Loucy (cell line): ENCODE data around the gene GNPTAB.

Source experiments
- H2AFZ ChIP-seq: fragments of 200-600 bp; sonication (generic); 2 replicates; pipeline ENCODE4 v1.6.0; 2016; ENCODE audit warnings: antibody characterized with exemption, mild to moderate bottlenecking, low read length, moderate library complexity
- H3F3A ChIP-seq: fragments of 200-600 bp; 2 replicates; pipeline ENCODE4 v1.6.0; 2016; ENCODE audit warnings: antibody characterized with exemption, low read depth, mild to moderate bottlenecking
- H3K27me3 ChIP-seq: fragments of 200-600 bp; sonication (generic); 2 replicates; pipeline ENCODE4 v1.6.1; 2014; ENCODE audit warnings: low read length, mild to moderate bottlenecking; ENCODE audit not compliant: insufficient read depth, poor library complexity, severe bottlenecking
- H3K36me3 ChIP-seq: fragments of 200-600 bp; sonication (generic); 2 replicates; pipeline ENCODE4 v1.6.1; 2016; ENCODE audit warnings: low read length; ENCODE audit not compliant: insufficient read depth
- H3K4me1 ChIP-seq: fragments of 200-600 bp; sonication (generic); 2 replicates; pipeline ENCODE4 v1.5.1; 2014; ENCODE audit warnings: low read length, mild to moderate bottlenecking; ENCODE audit not compliant: insufficient read depth, poor library complexity, severe bottlenecking
- H3K4me2 ChIP-seq: fragments of 200-600 bp; sonication (generic); 2 replicates; pipeline ENCODE4 v1.6.0; 2014; ENCODE audit warnings: antibody characterized with exemption, low read length, low read depth, mild to moderate bottlenecking; ENCODE audit not compliant: poor library complexity, severe bottlenecking
- H3K4me3 ChIP-seq: fragments of 200-600 bp; sonication (generic); 2 replicates; pipeline ENCODE4 v1.5.1; 2014; ENCODE audit warnings: low read length, mild to moderate bottlenecking, mixed read lengths; ENCODE audit not compliant: poor library complexity, severe bottlenecking
- H3K79me2 ChIP-seq: fragments of 200-600 bp; sonication (generic); 2 replicates; pipeline ENCODE4 v1.6.1; 2014; ENCODE audit warnings: low read length; ENCODE audit not compliant: insufficient read depth
- H3K9ac ChIP-seq: fragments of 200-600 bp; sonication (generic); 2 replicates; pipeline ENCODE4 v1.6.0; 2014; ENCODE audit warnings: mild to moderate bottlenecking, low read depth, low read length, moderate library complexity; ENCODE audit not compliant: poor library complexity, severe bottlenecking
- H3K9me2 ChIP-seq: fragments of 200-600 bp; sonication (generic); replicated peaks from 2 replicates; pipeline ENCODE4 v1.6.1; 2016; ENCODE audit warnings: low read depth, low read length, mixed read lengths
- H3K9me3 ChIP-seq: fragments of 200-600 bp; sonication (generic); 2 replicates; pipeline ENCODE4 v1.6.1; 2014; ENCODE audit warnings: mild to moderate bottlenecking, antibody characterized with exemption, low read length, low read depth; ENCODE audit not compliant: insufficient read depth
- H4K20me1 ChIP-seq: fragments of 200-600 bp; sonication (generic); 2 replicates; pipeline ENCODE4 v1.6.0; 2014; ENCODE audit warnings: antibody characterized with exemption, low read length, mild to moderate bottlenecking; ENCODE audit not compliant: insufficient read depth, poor library complexity, severe bottlenecking
- EZH2phosphoT487 ChIP-seq: fragments of 200-600 bp; IDR thresholded peaks from 2 replicates; pipeline ENCODE4 v1.6.1; 2018; ENCODE audit warnings: antibody characterized with exemption, mild to moderate bottlenecking, moderate library complexity, borderline replicate concordance
- TF ChIP-seq, protein P1 (sequence below): fragments of 200-600 bp; sonication (generic); conservative IDR thresholded peaks from 2 replicates; pipeline ENCODE4 v1.5.1; 2014; ENCODE audit warnings: mild to moderate bottlenecking, antibody characterized with exemption, low read length

The GNPTAB gene

DNA sequence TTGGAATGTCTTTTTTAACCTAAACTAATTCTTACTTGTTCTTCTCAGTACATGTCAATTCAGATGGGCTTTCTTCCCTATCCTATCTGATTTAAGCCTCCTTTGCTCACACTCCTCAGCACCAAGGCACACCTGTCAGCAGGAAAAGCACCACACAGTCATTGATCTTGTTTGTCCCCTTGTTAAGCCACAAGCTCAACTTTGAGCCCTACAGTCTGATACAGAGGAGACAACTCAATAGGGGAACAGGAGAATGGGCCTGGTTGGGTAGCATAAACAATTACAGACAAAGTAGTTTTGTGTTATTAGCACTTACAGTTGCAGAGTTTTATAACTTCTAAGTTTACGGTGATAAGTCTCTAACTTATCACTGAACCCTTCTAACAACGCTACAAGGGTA, 62.0 kb downstream of the GNPTAB start:
- Histone ChIP-seq H3K4me2 (no peak overlapping the region), H3K9me2 (no peaks in the 10 kb centered on the region), H3K4me3 (no peak overlapping the region), H3K9ac (no peak overlapping the region), H3K27me3 (no peaks in the 10 kb centered on the region), H3K79me2 (no peaks in the 10 kb centered on the region), H3K36me3 (peaks cover 57% of the 10 kb centered on the region), H4K20me1 (no peaks in the 10 kb centered on the region), H3K4me1 (peaks cover 23% of the 10 kb centered on the region), H2AFZ (no peak overlapping the region), H3K9me3 (no peaks in the 10 kb centered on the region), H3F3A (0 out of 2 replicates have a peak, but pooled peaks cover 5% of the 10 kb centered on the region)
- no peak for TF ChIP-seq EZH2phosphoT487
- TF ChIP-seq, protein P1, sequence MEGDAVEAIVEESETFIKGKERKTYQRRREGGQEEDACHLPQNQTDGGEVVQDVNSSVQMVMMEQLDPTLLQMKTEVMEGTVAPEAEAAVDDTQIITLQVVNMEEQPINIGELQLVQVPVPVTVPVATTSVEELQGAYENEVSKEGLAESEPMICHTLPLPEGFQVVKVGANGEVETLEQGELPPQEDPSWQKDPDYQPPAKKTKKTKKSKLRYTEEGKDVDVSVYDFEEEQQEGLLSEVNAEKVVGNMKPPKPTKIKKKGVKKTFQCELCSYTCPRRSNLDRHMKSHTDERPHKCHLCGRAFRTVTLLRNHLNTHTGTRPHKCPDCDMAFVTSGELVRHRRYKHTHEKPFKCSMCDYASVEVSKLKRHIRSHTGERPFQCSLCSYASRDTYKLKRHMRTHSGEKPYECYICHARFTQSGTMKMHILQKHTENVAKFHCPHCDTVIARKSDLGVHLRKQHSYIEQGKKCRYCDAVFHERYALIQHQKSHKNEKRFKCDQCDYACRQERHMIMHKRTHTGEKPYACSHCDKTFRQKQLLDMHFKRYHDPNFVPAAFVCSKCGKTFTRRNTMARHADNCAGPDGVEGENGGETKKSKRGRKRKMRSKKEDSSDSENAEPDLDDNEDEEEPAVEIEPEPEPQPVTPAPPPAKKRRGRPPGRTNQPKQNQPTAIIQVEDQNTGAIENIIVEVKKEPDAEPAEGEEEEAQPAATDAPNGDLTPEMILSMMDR: no peak

DNA sequence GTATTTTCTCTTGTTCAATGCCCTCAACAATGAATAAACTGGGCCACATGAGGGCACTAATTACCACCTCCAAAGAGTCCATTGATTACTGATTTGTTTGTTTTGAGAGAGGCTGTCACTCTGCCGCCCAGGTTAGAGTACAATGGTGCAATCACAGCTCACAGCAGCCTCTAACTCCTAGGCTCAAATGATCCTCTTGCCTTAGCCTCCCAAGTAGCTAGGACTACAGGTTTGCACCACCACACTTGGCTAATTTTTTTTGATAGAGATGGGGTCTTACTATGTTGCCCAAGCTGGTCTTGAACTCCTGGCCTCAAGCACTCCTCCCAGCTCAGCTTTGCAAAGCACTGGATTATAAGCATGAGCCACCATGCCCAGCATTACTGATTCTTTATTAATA, 63.2 kb downstream of the GNPTAB start:
- Histone ChIP-seq H2AFZ (no peak overlapping the region), H4K20me1 (no peaks in the 10 kb centered on the region), H3K36me3 (peaks cover 62% of the 10 kb centered on the region), H3K9ac (no peak overlapping the region), H3K27me3 (no peaks in the 10 kb centered on the region), H3K9me3 (no peaks in the 10 kb centered on the region), H3F3A (0 out of 2 replicates have a peak, but pooled peaks cover 5% of the 10 kb centered on the region), H3K9me2 (no peaks in the 10 kb centered on the region), H3K4me2 (no peak overlapping the region), H3K79me2 (no peaks in the 10 kb centered on the region), H3K4me1 (peaks cover 13% of the 10 kb centered on the region), H3K4me3 (no peak overlapping the region)
- no peak for TF ChIP-seq EZH2phosphoT487
- TF ChIP-seq, protein P1: no peak

DNA sequence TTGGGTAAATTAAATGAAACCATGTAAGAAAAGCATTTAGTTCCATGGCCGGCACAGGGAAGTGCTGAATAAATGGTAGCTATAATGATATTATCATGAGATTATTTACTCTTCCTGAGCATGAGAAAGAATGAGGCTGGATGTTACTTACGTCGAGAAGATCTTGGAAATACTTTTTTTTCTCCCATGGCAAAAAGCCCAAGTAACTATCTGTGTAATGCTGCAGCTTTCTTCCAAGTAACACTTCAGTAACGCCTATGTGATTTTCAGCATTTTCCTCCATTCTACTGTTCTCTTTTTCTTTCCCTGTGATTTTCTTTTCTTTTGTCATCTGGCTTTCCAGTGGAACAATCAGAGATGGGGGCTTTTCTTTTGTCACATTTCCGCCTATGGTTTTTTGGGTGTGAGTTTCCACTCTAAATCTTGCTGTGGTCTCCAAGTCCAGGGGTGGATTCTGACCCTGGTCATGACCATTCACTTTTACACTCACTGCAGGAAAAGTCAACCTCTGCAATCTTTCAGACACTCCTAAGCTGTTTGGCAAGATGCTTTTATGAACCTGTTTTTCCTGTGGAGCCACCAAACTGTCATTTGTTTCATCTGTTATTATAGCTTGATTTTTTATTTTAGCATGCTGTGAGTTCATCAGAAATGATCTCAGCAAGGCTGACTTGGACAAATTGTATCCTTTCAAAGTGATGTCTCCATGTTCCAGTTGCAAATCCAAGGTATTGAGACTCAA, 66.5 kb downstream of the GNPTAB start:
- H3K9ac ChIP-seq: no peak overlapping the region
- peaks cover 72% of the 10 kb centered on the region; the same call in 1 of the 2 replicates for H3K36me3 ChIP-seq

More for the DNA sequence above, 66.5 kb downstream of the GNPTAB start:
- Histone ChIP-seq H3K9me3 (no peaks in the 10 kb centered on the region), H3F3A (no peaks in the 10 kb centered on the region), H3K4me1 (no peaks in the 10 kb centered on the region), H3K27me3 (no peaks in the 10 kb centered on the region), H4K20me1 (no peaks in the 10 kb centered on the region), H3K79me2 (no peaks in the 10 kb centered on the region), H3K4me2 (no peak overlapping the region), H2AFZ (no peak overlapping the region), H3K4me3 (no peak overlapping the region), H3K9me2 (no peaks in the 10 kb centered on the region)
- TF ChIP-seq EZH2phosphoT487: no peak
- TF ChIP-seq, protein P1: no peak
